ENCODE results near the gene GPR45. TPM values are rescaled to one million over a fixed set of nuclear protein-coding genes. Genes with fewer than 3 reads are reported as not detected.
"Not testable (repeated sequence)": the region's sequence is repeated elsewhere in the genome, so short reads cannot be mapped to it uniquely, and the experiment has no call there.

GPR45 gene
- total RNA-seq, 1 experiment from 2014 or later: not detected

GRCh38 chr2:105249891-105250290 lies 8.3 kb downstream of the GPR45 start:
- ChIA-PET POLR2A (no interaction called here), CTCF (no interaction called here)
- H3K4me3 Mint-ChIP-seq: no peak overlapping the region
- H3K4me1 Mint-ChIP-seq: no peaks in the 10 kb centered on the region
- no peaks in the 10 kb centered on the region for H3K27me3 Mint-ChIP-seq (ENCODE audit: low read depth)
- H3K27ac Mint-ChIP-seq: no peak overlapping the region
- peaks cover 8% of the 10 kb centered on the region for H3K36me3 Mint-ChIP-seq
- H3K9me3 Mint-ChIP-seq: peaks cover 15% of the 10 kb centered on the region
- ATAC-seq: no peak
- DNase-seq (ENCODE audit: low spot score): no peak
- TF ChIP-seq TCF7 (CRISPR knock-in tag; IDR thresholded peaks at IDR 0.05; ENCODE audit: low read depth) (no peak), ERG (CRISPR knock-in tag; IDR thresholded peaks at IDR 0.05) (no peak), ETV6 (CRISPR knock-in tag; IDR thresholded peaks at IDR 0.05) (no peak), E2F4 (CRISPR knock-in tag; IDR thresholded peaks at IDR 0.05; ENCODE audit: borderline replicate concordance, low read depth) (no peak), TEAD4 (CRISPR knock-in tag; IDR thresholded peaks at IDR 0.05) (no peak)

- POLR2A ChIA-PET; H3K27me3 Mint-ChIP-seq (ENCODE audit: low read depth); DNase-seq (ENCODE audit: low spot score); H3K36me3 Mint-ChIP-seq; H3K27ac Mint-ChIP-seq; H3K4me3 Mint-ChIP-seq; CTCF ChIA-PET; H3K4me1 Mint-ChIP-seq; ATAC-seq: not testable (repeated sequence)
- H3K9me3 Mint-ChIP-seq: peaks cover 15% of the 10 kb centered on the region
Measured at GRCh38 chr2:105251016-105251648, 9.6 kb downstream of the GPR45 start.

- Mint-ChIP-seq H3K9me3 (peaks cover 15% of the 10 kb centered on the region), H3K27me3 (ENCODE audit: low read depth) (no peaks in the 10 kb centered on the region), H3K4me1 (peaks cover 5% of the 10 kb centered on the region; the same call in 1 of the 2 replicates), H3K4me3 (no peak overlapping the region), H3K27ac (no peak overlapping the region), H3K36me3 (peaks cover 8% of the 10 kb centered on the region)
- no peak for ATAC-seq
- ChIA-PET CTCF (interaction anchor here (0.6 to 1.9 kb wide), 2 partner anchors 8 to 14 kb away, joined by 4 to 6 read pairs; no protein-coding TSS in a partner anchor), POLR2A (no interaction called here)
- TF ChIP-seq HMGA2 (CRISPR knock-in tag; IDR thresholded peaks at IDR 0.05) (no peak), ZSCAN18 (CRISPR knock-in tag; IDR thresholded peaks at IDR 0.05) (no peak), E2F5 (CRISPR knock-in tag; IDR thresholded peaks at IDR 0.05) (no peak), ATF2 (CRISPR knock-in tag; IDR thresholded peaks at IDR 0.05; ENCODE audit: borderline replicate concordance, low read depth) (no peak), ZNF232 (CRISPR knock-in tag; IDR thresholded peaks at IDR 0.05) (no peak), CREB1 (CRISPR knock-in tag; IDR thresholded peaks at IDR 0.05) (no peak), E2F1 (CRISPR knock-in tag; IDR thresholded peaks at IDR 0.05) (no peak), ZNF416 (CRISPR knock-in tag; IDR thresholded peaks at IDR 0.05) (no peak), IRF1 (CRISPR knock-in tag; IDR thresholded peaks at IDR 0.05) (no peak)
- DNase-seq (ENCODE audit: low spot score): no peak
Measured at GRCh38 chr2:105252271-105252670, 10.7 kb downstream of the GPR45 start.
